ENCODE results near the gene GGCX. TPM values are rescaled to one million over a fixed set of nuclear protein-coding genes. Genes with fewer than 3 reads are reported as not detected.

The GGCX gene
- total and polyA plus RNA-seq, 2 of the 13 experiments (the other 11 are each of a cell fraction or from before 2014, with no cell fraction given) = 72.5 to 103 TPM

DNA sequence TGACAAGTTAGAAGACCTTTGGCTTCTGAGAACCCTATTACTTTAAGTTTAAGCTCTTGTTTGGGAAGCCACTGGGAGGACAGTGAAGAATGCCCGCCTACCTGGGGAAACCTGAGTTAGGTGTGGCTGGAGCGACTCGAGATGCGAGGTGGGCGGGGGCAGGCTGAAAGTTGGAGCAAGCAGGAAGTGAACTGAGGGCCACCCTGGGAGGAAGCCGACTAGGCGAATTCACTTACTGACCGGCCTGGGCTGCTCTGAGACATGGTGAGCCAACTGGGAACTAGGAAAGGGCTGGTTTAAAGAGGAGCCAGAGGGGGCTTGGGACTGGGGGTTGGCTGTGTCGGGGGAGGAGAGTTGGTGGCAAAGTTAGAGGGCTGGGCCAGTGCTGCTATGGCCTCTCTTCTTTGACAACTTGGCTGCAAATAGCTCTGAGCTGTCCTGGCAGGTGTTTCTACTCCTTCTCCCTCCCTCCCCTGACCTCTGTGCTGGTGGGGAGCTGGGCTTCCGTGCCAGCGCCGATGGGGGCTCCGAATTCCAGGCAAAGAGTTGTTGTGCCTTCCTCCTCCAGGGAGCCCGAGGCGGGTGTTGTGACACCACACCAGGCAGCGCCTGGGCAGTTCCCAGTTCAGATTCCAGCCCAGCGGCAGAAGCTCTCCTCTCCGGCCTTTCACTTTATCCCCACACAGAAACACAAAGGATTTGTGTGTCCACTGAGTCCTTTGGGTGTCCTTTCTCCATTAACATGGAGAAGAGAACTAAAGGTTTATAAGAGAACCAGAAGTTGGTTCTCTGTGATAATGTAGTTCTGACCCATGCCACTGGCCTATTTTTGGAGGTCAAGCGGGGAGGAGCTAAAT is 16.3 kb upstream of the GGCX start, which contains the start of gene VAMP8 (continued):
- TF ChIP-seq, protein P1, sequence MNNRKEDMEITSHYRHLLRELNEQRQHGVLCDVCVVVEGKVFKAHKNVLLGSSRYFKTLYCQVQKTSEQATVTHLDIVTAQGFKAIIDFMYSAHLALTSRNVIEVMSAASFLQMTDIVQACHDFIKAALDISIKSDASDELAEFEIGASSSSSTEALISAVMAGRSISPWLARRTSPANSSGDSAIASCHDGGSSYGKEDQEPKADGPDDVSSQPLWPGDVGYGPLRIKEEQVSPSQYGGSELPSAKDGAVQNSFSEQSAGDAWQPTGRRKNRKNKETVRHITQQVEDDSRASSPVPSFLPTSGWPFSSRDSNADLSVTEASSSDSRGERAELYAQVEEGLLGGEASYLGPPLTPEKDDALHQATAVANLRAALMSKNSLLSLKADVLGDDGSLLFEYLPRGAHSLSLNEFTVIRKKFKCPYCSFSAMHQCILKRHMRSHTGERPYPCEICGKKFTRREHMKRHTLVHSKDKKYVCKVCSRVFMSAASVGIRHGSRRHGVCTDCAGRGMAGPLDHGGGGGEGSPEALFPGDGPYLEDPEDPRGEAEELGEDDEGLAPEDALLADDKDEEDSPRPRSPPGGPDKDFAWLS (CRISPR knock-in tag; IDR thresholded peaks at IDR 0.05; ENCODE audit: borderline replicate concordance) = no peak
- TF ChIP-seq NR3C1 (CRISPR knock-in tag; IDR thresholded peaks at IDR 0.05) (no peak), ONECUT2 (CRISPR knock-in tag; IDR thresholded peaks at IDR 0.05) (no peak), ZNF232 (CRISPR knock-in tag; IDR thresholded peaks at IDR 0.05; ENCODE audit: borderline replicate concordance) (no peak), ZNF350 (CRISPR knock-in tag; IDR thresholded peaks at IDR 0.05; ENCODE audit: borderline replicate concordance, low read depth) (no peak; the same call in 1 of the 2 replicates), ZSCAN31 (CRISPR knock-in tag; IDR thresholded peaks at IDR 0.05; ENCODE audit: low read depth) (peak; percentile 42), ZNF430 (CRISPR knock-in tag; IDR thresholded peaks at IDR 0.05) (0 out of 2 replicates have a peak, but pooled peaks have one; percentile 39), DDIT3 (CRISPR knock-in tag; IDR thresholded peaks at IDR 0.05) (no peak), ZNF136 (CRISPR knock-in tag; IDR thresholded peaks at IDR 0.05; ENCODE audit: low read depth) (no peak), ARID2 (CRISPR knock-in tag; IDR thresholded peaks at IDR 0.05; ENCODE audit: borderline replicate concordance) (no peak), CENPX (CRISPR knock-in tag; IDR thresholded peaks at IDR 0.05) (no peak), PRDM15 (CRISPR knock-in tag; IDR thresholded peaks at IDR 0.05) (peak; percentile 91), SP1 (IDR thresholded peaks at IDR 0.05) (no peak), SP1 (CRISPR knock-in tag; IDR thresholded peaks at IDR 0.05) (no peak), YEATS2 (CRISPR knock-in tag; IDR thresholded peaks at IDR 0.05; ENCODE audit: borderline replicate concordance) (no peak), MTA1 (CRISPR knock-in tag; IDR thresholded peaks at IDR 0.05; ENCODE audit: borderline replicate concordance) (peak; percentile 76; the same call in 1 of the 2 replicates), MTA3 (CRISPR knock-in tag; IDR thresholded peaks at IDR 0.05) (no peak), HDAC6 (IDR thresholded peaks at IDR 0.05; ENCODE audit: low read depth, low read length) (no peak), ZBTB43 (CRISPR knock-in tag; conservative IDR thresholded peaks at IDR 0.05) (no peak), ZNF20 (CRISPR knock-in tag; IDR thresholded peaks at IDR 0.05) (no peak)
- TF ChIP-seq, protein P2, sequence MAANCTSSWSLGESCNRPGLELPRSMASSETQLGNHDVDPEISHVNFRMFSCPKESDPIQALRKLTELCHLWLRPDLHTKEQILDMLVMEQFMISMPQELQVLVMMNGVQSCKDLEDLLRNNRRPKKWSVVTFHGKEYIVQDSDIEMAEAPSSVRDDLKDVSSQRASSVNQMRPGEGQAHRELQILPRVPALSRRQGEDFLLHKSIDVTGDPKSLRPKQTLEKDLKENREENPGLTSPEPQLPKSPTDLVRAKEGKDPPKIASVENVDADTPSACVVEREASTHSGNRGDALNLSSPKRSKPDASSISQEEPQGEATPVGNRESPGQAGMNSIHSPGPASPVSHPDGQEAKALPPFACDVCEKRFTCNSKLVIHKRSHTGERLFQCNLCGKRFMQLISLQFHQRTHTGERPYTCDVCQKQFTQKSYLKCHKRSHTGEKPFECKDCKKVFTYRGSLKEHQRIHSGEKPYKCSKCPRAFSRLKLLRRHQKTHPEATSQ (CRISPR knock-in tag; IDR thresholded peaks at IDR 0.05; ENCODE audit: borderline replicate concordance) = no peak

Data from HepG2 (cell line).